ENCODE results near the gene OTOP2. TPM values are rescaled to one million over a fixed set of nuclear protein-coding genes. Genes with fewer than 3 reads are reported as not detected.

Gene OTOP2
- total RNA-seq, 4 donors from 2014 or later: 0.44 TPM; not detected in 3

DNA sequence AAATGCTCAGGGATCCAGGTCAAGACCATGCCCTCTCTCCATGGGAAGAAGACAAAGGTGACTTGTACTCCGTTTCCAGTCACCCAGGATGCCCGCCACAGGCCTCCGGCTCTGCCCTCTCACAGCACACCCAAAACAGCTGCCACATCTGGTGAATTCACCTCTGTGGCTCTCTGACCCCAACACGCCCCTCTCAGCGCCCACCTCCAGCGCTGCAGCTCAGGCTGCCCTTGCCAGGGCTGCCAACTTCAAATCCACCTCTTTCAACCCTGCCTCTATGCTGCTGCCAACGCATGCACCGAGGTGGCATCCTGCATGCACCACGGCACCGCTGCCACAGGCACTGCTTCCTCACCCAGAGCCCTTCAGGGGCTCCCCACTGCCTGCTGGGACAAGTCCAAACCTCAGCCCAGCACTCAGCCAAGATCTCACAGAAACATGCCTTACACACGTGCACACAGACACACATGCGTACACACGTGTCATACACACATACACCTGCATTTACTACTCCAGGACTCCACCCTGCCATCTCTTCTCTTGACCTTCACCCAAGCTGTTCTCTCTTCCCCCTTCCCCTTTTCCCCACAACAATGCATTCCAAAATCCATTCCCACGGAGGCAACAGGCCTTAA, 41.0 kb downstream of the OTOP2 start:
- TF ChIP-seq, protein P1, sequence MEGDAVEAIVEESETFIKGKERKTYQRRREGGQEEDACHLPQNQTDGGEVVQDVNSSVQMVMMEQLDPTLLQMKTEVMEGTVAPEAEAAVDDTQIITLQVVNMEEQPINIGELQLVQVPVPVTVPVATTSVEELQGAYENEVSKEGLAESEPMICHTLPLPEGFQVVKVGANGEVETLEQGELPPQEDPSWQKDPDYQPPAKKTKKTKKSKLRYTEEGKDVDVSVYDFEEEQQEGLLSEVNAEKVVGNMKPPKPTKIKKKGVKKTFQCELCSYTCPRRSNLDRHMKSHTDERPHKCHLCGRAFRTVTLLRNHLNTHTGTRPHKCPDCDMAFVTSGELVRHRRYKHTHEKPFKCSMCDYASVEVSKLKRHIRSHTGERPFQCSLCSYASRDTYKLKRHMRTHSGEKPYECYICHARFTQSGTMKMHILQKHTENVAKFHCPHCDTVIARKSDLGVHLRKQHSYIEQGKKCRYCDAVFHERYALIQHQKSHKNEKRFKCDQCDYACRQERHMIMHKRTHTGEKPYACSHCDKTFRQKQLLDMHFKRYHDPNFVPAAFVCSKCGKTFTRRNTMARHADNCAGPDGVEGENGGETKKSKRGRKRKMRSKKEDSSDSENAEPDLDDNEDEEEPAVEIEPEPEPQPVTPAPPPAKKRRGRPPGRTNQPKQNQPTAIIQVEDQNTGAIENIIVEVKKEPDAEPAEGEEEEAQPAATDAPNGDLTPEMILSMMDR (IDR thresholded peaks at IDR 0.05; ENCODE audit: low read depth): no peak

DNA sequence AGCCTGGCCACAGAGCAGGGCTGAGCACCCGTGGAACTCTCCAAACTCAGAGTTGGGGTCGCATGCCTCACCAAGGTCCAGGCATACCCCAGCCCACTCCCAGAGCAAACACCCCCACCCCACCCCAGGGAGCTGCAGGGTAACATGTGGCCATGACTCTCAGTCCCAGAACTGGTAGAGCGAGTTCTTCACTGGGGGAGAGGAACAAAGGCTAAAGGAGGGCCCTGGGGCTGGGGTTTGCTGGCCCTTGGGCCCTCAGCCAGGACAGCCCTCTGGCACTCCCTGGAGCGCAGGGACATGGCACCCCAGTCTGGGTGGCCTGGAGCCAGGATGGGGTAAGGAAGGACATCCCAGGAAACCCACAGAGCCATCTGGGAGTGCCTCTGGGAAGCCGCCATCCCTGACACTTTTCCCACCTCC, 44.3 kb downstream of the OTOP2 start:
- TF ChIP-seq, protein P1 (IDR thresholded peaks at IDR 0.05; ENCODE audit: low read depth): no peak

DNA sequence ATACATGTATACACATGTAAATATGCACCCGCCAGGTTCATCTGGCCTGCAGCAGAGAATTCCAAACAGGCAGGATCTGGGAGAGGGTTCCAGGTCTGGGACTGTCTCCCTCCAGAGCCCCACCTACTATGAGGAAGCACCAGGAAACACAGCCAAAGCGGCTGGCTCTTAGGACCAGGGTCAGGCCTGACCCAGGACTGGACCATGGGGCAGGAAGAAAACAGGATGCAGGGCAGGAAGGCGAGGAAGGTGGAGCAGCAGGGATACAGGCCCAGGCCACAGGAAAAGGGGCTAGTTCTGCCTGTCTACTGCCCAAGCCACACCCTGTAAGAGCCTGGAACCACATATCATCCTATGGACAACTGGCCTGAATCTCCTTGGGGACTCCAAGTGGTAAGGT, 46.3 kb downstream of the OTOP2 start:
- TF ChIP-seq, protein P1 (IDR thresholded peaks at IDR 0.05; ENCODE audit: low read depth): no peak

DNA sequence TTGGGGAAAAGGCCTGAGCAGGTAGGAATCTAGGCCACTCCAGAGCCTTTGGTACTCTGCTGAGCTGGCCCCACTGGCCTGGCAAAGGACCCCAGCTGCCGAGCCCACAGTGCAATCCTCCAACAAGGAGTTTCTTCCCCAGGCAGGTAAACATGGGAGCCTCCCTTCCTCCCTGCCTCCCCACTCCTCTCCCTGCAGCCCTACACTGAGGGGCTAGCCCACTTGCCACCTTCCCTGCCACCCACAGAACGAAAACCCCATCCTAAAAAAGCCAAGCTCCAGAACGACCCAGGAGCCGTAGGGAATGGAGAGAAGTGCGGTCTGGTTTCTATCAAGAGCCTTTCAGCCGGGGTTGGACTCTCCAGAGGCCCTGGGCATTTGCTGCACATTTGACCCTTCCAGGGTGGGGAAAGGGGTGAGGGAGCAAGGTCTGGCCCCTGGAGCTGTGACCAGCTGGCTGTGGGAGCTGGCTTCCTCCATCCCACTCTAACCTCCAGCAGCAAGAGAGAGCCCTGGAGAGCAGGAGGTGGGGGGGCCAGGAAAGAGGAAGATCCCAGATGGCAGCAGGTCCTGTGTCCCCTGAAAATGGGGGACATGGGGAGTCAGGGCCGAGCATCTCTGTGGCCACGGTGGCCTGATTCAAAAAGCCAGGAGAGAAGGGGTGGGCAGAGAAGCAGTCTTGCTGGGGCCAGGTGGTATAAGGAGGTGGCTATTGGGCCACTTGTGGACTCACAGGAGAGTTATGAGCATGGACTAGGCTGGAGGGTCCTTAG, 47.2 kb downstream of the OTOP2 start:
- TF ChIP-seq, protein P1 (IDR thresholded peaks at IDR 0.05; ENCODE audit: low read depth): no peak

DNA sequence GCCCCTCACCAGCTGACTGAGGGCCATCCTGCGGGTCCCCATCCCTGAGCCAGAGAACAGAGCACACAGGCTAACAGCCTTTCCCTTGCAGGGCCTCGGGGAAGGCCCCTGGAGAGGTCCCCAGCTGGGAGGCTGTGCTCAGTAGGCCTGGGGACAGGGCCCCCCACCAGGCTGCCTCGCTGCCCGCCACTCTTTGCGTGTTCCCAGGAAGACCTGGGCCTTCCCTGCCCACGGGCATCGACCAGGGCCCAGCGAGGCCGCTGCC, 47.7 kb downstream of the OTOP2 start:
- TF ChIP-seq, protein P1 (IDR thresholded peaks at IDR 0.05; ENCODE audit: low read depth): no peak

DNA sequence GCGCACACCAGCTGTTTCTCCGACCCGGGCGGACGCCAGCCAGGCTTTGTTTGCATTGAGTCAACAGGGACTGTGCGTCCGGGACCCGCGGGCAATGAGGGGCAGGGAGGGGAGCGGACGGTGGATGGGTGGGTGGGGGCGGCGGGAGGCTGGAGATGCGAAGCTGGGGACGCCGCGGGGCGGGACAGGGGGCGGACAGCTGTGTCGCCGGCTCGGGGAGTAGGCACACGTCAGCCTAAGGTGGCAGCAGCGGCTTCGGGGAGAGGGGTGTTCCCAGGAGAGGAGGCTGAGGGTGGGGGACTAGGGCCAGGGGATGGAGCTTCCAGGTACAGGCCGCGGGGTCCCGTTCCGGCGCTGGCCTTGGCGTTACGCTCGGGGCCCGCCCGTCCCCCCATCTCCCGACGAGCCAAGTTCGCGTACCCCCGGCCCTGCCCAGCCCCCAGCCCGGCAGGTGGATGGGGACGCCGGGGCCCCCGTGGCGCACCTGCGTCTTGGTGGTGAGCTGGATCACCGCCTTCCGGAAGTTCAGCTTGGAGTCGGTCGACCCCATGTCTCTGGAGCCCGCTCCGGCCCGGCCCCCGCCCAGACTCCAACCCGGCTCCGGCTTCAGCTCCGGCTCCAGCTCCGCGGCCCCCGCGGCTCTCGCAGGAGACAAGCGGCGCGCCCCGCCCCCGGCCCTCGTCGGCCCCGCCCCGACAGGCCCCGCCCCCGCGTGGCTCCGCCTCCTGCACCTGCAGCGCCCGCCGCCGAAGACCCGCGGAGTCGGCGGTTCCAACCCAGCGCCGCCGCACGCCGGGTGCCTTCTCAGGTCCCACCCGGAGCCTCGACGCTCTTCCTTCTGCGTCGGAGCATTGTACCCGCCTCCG, 48.3 kb downstream of the OTOP2 start, which contains the start of gene HID1:
TSS of gene HID1 (minus strand) at position 653 of the 866 bp plus-strand sequence. CDS start at position 550, 103 bp downstream.
- TF ChIP-seq, protein P1 (IDR thresholded peaks at IDR 0.05; ENCODE audit: low read depth): no peak

DNA sequence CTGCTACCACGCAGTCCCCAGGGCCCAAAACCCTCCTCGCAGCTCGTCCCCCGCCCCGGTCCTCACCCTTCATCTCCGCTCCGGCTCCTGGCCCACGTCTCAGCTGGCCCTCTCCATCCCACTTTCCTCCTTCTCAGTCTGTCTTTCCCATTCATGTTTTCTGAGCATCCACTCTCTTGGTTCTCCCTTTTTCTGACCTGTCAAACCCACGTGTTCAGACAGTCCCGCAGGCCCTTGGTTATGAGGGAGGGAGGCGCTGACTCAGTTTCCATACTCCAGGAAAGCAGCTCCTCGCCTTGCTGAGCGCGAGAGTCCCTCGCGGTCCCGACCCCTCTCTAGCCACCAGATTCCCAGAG, 48.9 kb downstream of the OTOP2 start:
- TF ChIP-seq, protein P1 (IDR thresholded peaks at IDR 0.05; ENCODE audit: low read depth): no peak

All from subcutaneous adipose tissue (tissue), 4 donors.